Measurements from ENCODE around the gene LPAR6.
"Not testable (repeated sequence)": the region's sequence is repeated elsewhere in the genome, so short reads cannot be mapped to it uniquely, and the experiment has no call there.

LPAR6 gene

GRCh38 chr13:48412881-48413351 is at the start of gene LPAR6:
Gene LPAR6 (minus strand): TSS chr13:48413113. CDS start chr13:48412423, 690 bp downstream.
- no peak for DNase-seq (ENCODE audit: low read depth)

- no peak for DNase-seq (ENCODE audit: low read depth)
Measured at GRCh38 chr13:48457578-48458242, 44.8 kb upstream of the LPAR6 start.

GRCh38 chr13:48456546-48456945 is 43.6 kb upstream of the LPAR6 start:
- DNase-seq (ENCODE audit: low read depth): no peak

DNA sequence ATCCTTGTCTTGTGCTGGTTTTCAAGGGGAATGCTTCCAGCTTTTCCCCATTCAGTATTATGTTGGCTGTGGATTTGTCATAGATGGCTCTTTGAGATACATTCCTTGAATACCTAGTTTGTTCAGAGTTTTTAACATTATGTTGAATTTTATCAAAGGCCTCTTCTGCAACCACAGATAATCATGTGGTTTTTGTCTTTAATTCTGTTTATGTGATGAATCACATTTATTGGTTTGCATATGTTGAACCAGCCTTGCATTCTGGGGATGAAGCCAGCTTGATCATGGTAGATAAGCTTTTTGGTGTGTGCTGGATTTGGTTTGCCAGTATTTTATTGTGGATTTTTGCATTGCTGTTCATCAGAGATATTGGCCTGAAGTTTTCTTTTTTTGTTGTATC is 38.3 kb upstream of the LPAR6 start:
- not testable (repeated sequence) for DNase-seq (ENCODE audit: low read depth)

- DNase-seq (ENCODE audit: low read depth): no peak
Measured at GRCh38 chr13:48449656-48450055, 36.7 kb upstream of the LPAR6 start.

- DNase-seq (ENCODE audit: low read depth): peak; percentile 22
Measured at GRCh38 chr13:48448959-48449614, 36.2 kb upstream of the LPAR6 start.

DNA sequence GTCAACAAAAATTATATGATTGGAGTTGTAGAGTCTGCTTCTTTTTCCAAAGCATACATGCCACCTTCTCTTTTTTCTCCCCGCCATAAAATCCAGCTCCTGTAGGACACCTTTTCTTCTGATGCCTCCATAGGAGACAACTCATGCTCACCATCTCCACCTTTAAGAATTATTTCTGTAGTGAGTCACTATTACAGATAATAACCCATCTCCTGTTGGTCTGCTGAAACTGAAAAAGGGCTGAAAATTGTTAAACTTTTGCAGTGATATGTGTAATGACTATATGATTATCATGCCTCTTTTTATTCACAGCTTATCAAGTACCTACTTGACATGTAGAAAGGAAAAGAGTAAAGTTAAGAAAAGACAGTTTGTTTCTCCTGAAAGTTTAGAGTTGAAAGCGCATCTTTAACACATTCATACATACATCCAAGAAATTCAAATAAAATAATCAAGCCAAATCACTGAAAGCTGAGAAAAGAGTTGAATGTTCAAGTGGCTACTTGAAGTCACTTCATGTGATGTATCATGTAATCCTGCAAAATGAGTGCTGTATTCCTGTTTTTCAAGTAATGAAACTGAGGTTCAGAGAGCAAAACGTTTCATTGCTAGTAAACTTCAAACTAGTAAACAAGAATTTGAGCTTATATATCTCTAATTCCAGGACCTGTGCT is 35.5 kb upstream of the LPAR6 start:
- no peak for DNase-seq (ENCODE audit: low read depth)

- peak; percentile 19 for DNase-seq (ENCODE audit: low read depth)
Measured at GRCh38 chr13:48446464-48446863, 33.6 kb upstream of the LPAR6 start.

GRCh38 chr13:48443442-48444208 is 30.7 kb upstream of the LPAR6 start:
- no peak for DNase-seq (ENCODE audit: low read depth)

DNA sequence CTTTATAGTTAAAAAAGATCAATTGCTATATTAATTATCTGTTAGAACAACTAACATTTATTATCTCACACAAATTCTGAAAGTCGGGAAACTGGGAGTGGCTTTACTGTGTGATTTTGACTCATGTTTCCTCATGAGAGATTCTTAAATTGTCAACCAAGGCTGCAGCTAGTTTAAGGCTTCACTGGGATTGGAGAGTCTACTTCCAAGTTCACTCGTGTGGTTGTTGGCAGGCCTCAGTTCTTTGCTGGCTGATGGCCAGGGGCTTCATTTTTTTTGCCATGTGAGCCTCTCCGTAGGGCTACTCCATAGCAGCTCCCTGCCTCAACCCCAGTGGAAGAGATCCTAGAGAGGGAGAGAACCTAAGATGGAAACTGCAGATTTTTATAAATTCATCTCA is 24.5 kb upstream of the LPAR6 start:
- DNase-seq (ENCODE audit: low read depth): no peak

- DNase-seq (ENCODE audit: low read depth): no peak
Measured at GRCh38 chr13:48436661-48437288, 23.9 kb upstream of the LPAR6 start.

- no peak for DNase-seq (ENCODE audit: low read depth)
Measured at GRCh38 chr13:48434200-48434599, 21.3 kb upstream of the LPAR6 start.

DNA sequence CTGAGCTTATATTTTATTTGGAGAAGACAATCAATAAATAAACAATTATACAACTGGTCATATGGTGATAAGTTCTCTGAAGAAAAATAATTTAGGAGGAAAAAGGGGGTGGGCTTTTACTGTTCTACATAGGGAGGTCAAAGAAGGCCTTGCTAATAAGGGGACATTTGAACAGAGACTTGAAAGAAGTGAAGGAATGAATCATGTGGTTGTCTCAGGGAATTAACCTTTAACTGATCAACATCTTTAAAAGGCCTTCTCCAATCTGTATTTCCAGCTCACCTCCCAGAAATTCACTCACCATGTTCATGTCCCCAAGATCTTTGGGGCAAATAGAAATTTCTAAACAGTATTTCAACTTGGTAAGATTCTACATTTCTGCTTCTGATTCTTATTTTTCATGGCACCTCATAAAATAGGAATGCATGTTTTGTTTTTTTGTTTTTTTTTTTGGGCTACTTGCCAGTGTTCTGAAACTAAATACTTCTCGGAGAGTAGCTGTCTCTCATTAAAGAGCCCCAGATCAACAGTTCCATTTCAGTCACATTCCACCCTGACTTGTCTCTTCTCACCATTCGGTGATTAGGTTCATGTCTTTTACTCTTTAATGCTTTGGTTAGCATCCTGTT is 19.2 kb upstream of the LPAR6 start:
- no peak for DNase-seq (ENCODE audit: low read depth)

DNA sequence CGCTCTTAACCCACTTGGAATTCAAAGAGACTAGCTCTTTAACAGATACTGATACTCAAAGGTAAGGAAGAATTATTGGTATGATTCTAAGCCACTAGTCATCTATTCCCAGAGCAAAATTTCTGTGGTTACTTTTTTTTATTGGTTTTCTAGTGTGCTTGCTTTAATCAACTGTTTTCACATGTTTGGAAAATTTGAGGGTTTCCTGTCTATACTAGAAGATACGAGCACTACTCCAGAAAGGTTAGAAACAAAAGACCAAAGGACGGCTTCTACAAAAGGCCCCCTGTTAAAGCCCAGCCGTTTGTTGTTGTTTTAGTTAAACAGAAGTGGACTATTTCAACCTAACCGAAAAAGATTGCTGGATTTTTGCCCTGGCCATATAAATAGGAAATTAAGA is 18.5 kb upstream of the LPAR6 start:
- DNase-seq (ENCODE audit: low read depth): no peak

- DNase-seq (ENCODE audit: low read depth): no peak
Measured at GRCh38 chr13:48429886-48430285, 17.0 kb upstream of the LPAR6 start.

- DNase-seq (ENCODE audit: low read depth): no peak
Measured at GRCh38 chr13:48429036-48429435, 16.1 kb upstream of the LPAR6 start.

DNA sequence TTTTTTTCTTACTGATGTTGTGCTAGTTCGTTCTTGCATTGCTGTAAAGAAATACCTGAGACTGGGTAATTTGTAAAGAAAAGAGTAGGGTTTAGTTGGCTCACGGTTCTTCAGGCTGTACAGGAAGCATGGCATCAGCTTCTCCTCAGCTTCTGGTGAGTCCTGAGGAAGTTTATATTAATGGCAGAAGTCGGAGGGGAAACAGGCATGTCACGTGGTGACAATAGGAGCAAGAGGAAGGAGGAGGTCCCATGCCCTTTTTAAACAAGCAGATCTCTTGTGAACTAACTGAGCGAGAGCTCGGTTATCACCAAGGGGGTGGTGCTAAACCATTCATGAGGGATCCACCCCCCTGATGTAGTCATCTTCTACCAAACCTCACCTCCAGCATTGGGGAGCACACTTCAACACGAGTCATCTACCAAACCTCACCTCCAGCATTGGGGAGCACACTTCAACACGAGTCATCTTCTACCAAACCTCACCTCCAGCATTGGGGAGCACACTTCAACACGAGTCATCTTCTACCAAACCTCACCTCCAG is 13.9 kb upstream of the LPAR6 start:
- DNase-seq (ENCODE audit: low read depth): not testable (repeated sequence)

GRCh38 chr13:48426052-48426451 is 13.1 kb upstream of the LPAR6 start:
- DNase-seq (ENCODE audit: low read depth): no peak

- DNase-seq (ENCODE audit: low read depth): no peak
Measured at GRCh38 chr13:48424212-48424611, 11.3 kb upstream of the LPAR6 start.

DNA sequence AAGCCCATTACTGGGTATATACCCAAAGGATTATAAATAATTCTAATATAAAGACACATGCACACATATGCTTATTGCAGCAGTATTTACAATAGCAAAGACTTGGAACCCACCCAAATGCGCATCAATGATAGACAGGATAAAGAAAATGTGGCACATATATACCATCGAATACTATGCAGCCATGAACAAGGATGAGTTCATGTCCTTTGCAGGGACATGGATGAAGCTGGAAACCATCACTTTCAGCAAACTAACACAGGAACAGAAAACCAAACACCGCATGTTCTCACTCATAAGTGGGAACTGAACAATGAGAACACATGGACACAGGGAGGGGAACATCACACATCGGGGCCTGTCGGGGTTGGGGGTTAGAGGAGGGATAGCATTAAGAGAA is 9.1 kb upstream of the LPAR6 start:
- DNase-seq (ENCODE audit: low read depth): not testable (repeated sequence)

DNA sequence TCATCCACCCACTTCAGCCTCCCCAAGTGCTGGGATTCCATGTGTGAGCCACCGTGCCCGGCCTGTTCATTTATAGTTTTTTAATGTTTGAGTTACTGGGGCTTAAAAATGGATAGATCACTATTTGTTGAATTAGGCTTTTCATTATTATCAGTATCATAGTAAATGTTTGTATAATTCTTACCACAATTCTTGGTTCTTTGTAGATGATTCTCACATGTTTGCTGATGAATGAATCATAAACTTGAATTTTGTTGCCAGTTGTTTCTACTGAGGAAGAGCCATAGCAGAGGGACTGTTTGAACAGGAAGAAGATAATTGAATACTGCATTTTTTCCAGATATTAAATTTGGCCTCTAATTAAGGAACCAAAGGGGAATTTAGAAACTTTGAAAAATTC is 2.6 kb upstream of the LPAR6 start:
- DNase-seq (ENCODE audit: low read depth): no peak
